Measurements from ENCODE around the gene MYO7A.

- TF ChIP-seq GATA3 (IDR thresholded peaks at IDR 0.05; ENCODE audit: low read depth, low read length): no peak
- TF ChIP-seq GATA2 (IDR thresholded peaks at IDR 0.05; ENCODE audit: low read depth, low read length): no peak
Measured at GRCh38 chr11:77207019-77207485, 79.0 kb downstream of the MYO7A start.
